Endodermal cell (in vitro differentiated cells): Measurements from ENCODE around the gene GRAMD2B. TPM values are rescaled to one million over a fixed set of nuclear protein-coding genes. Genes with fewer than 3 reads are reported as not detected.

ENCODE experiments used
- DNase-seq: peaks from one replicate; pipeline ENCODE4 v3.0.0-alpha.2; 2017
- H3K27ac ChIP-seq: 2 replicates; pipeline ENCODE4 v1.5.1; 2013; ENCODE audit warnings: mild to moderate bottlenecking, low read depth, low read length, moderate library complexity
- H3K27me3 ChIP-seq: 2 replicates; pipeline ENCODE4 v1.6.1; 2013; ENCODE audit warnings: mild to moderate bottlenecking, low read length, moderate library complexity; ENCODE audit not compliant: insufficient read depth, control insufficient read depth, poor library complexity, severe bottlenecking
- H3K36me3 ChIP-seq: 2 replicates; pipeline ENCODE4 v1.7.0; 2013; ENCODE audit warnings: mild to moderate bottlenecking, low read length, moderate library complexity; ENCODE audit not compliant: control insufficient read depth, insufficient read depth
- H3K4me1 ChIP-seq: one replicate; pipeline ENCODE4 v1.7.0; 2013; ENCODE audit warnings: low read length; ENCODE audit not compliant: control insufficient read depth, insufficient read depth
- H3K4me3 ChIP-seq: 2 replicates; pipeline ENCODE4 v1.5.1; 2013; ENCODE audit warnings: mild to moderate bottlenecking, low read length, moderate library complexity
- H3K9ac ChIP-seq: 2 replicates; pipeline ENCODE4 v1.6.1; 2013; ENCODE audit warnings: mild to moderate bottlenecking, low read length, moderate library complexity; ENCODE audit not compliant: poor library complexity, severe bottlenecking; ENCODE audit errors: extremely low read depth
- H3K9me3 ChIP-seq: 2 replicates; pipeline ENCODE4 v1.6.1; 2013; ENCODE audit warnings: mild to moderate bottlenecking, low read length, moderate library complexity; ENCODE audit not compliant: control insufficient read depth
- H3K27ac Mint-ChIP-seq: 2 replicates; pipeline ENCODE4 v1.8.0; 2020; ENCODE audit warnings: mixed read lengths
- H3K27me3 Mint-ChIP-seq: 2 replicates; pipeline ENCODE4 v1.8.0; 2021; ENCODE audit warnings: mild to moderate bottlenecking, mixed read lengths; ENCODE audit not compliant: insufficient read depth
- H3K36me3 Mint-ChIP-seq: 2 replicates; pipeline ENCODE4 v1.8.0; 2020; ENCODE audit warnings: low read depth, mixed read lengths
- H3K4me1 Mint-ChIP-seq: 2 replicates; pipeline ENCODE4 v1.8.0; 2020; ENCODE audit warnings: mixed read lengths
- H3K4me3 Mint-ChIP-seq: 2 replicates; pipeline ENCODE4 v1.8.0; 2020; ENCODE audit warnings: mild to moderate bottlenecking, moderate library complexity, mixed read lengths
- H3K9me3 Mint-ChIP-seq: 2 replicates; pipeline ENCODE4 v1.8.0; 2020; ENCODE audit warnings: mild to moderate bottlenecking, mixed read lengths
- CTCF ChIP-seq: fragments of 200-600 bp; sonication (generic); conservative IDR thresholded peaks from 2 replicates; pipeline ENCODE4 v1.5.0; 2021; ENCODE audit warnings: antibody characterized with exemption, mild to moderate bottlenecking
- WGBS, 2 experiments: methylation state at CpG; one replicate each; pipeline versions ENCODE4 v1.1.5 to v1.1.7; 2013; ENCODE audit warnings: missing lambda C conversion rate in 2 of 2, mixed read lengths in 1 of 2; ENCODE audit not compliant: insufficient coverage in 1 of 2, insufficient read length in 1 of 2; 5-methylcytosine and 5-hydroxymethylcytosine counted together
- total RNA-seq, 2 donors: library from RNA; stranded (reverse); fragmentation: NEBNext Ultra II Directional in 1 of 2; extraction: Animal tissue kit (Norgen Biotek cat#: 25700) in 1 of 2; gene quantifications; 2 replicates in 1 of 2; 3 replicates in 1 of 2; pipeline ENCODE4 v1.2.1, GENCODE V29; 2021

Gene GRAMD2B
- total RNA-seq, 2 donors from 2014 or later = 8.4 to 11.1 TPM

DNA sequence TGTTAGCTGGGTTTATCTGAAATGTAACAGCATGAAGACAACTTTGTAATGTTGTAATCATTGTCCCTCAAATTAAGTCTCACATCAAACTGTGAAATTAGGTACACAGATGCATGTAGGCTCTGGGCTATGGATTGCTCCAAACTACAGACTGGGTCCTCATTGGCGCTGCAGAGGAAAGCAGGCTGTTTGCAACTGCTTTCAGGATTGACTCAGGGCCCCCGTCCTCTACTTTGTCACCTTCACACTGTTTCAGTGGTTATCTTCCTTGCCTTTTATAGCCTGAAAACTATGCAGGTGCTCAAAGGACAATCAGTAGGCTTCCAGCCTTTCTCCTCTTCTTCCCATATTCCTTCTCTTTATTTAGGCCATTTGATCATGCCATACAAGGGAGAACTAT is 18.0 kb downstream of the GRAMD2B start:
- H3K4me3 Mint-ChIP-seq = no peak overlapping the region
- H3K27me3 Mint-ChIP-seq = no peaks in the 10 kb centered on the region
- H3K9me3 Mint-ChIP-seq = no peaks in the 10 kb centered on the region
- 61 to 67% methylated on average over 1 to 2 of the region's 2 CpGs for WGBS, 2 experiments
- H3K4me1 Mint-ChIP-seq = peaks cover 16% of the 10 kb centered on the region
- Histone ChIP-seq H3K4me1 (peaks cover 6% of the 10 kb centered on the region), H3K9ac (no peak overlapping the region), H3K27ac (no peak overlapping the region), H3K9me3 (no peaks in the 10 kb centered on the region), H3K36me3 (no peaks in the 10 kb centered on the region), H3K4me3 (no peak overlapping the region), H3K27me3 (no peaks in the 10 kb centered on the region)
- peaks cover 21% of the 10 kb centered on the region for H3K36me3 Mint-ChIP-seq
- no peak for TF ChIP-seq CTCF
- no peak for DNase-seq
- H3K27ac Mint-ChIP-seq = peak overlapping the region; percentile 42

- Mint-ChIP-seq H3K4me3 (no peak overlapping the region), H3K9me3 (no peaks in the 10 kb centered on the region), H3K36me3 (peaks cover 22% of the 10 kb centered on the region), H3K27ac (no peak overlapping the region), H3K27me3 (no peaks in the 10 kb centered on the region), H3K4me1 (peaks cover 21% of the 10 kb centered on the region)
- no peak overlapping the region for H3K4me3 ChIP-seq
- H3K9ac ChIP-seq = no peak overlapping the region
- no peak for DNase-seq
- no peak for TF ChIP-seq CTCF
- WGBS, 2 experiments = 92 to 100% methylated on average over 2 of the region's 2 CpGs
- no peaks in the 10 kb centered on the region for H3K27me3 ChIP-seq
- peaks cover 6% of the 10 kb centered on the region for H3K4me1 ChIP-seq
- no peak overlapping the region for H3K27ac ChIP-seq
- no peaks in the 10 kb centered on the region for H3K9me3 ChIP-seq
- H3K36me3 ChIP-seq = no peaks in the 10 kb centered on the region
Observed at GRCh38 chr5:126443374-126443851, 20.2 kb downstream of the GRAMD2B start.

DNA sequence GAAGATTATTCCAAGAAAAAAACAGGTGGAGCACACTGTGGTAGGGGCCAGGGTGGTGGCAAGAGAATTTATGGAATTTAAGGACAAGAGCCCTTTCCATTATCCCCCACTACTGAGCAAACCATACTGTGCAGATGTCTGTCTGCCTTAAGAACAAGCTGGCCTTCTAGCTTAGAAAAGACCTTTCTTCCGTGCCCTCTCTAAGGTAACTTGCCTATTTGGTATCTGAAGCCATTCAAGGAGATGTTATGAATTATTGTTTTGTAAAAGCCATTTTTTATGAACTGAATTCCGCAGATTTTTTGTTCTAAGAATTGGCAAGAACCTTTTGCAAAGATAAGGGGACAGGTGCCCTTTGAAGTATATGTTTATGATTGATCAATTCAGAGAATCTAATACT is 20.9 kb downstream of the GRAMD2B start:
- Histone ChIP-seq H3K27me3 (no peaks in the 10 kb centered on the region), H3K27ac (no peak overlapping the region)
- 94 to 100% methylated on average over 2 of the region's 2 CpGs for WGBS, 2 experiments

More for the DNA sequence above, 20.9 kb downstream of the GRAMD2B start:
- Mint-ChIP-seq H3K27ac (no peak overlapping the region), H3K4me3 (no peak overlapping the region), H3K9me3 (no peaks in the 10 kb centered on the region), H3K36me3 (peaks cover 15% of the 10 kb centered on the region), H3K4me1 (peaks cover 25% of the 10 kb centered on the region), H3K27me3 (no peaks in the 10 kb centered on the region)
- no peaks in the 10 kb centered on the region for H3K9me3 ChIP-seq
- TF ChIP-seq CTCF = no peak
- no peak overlapping the region for H3K9ac ChIP-seq
- H3K4me1 ChIP-seq = peaks cover 6% of the 10 kb centered on the region
- no peak for DNase-seq
- H3K36me3 ChIP-seq = no peaks in the 10 kb centered on the region
- H3K4me3 ChIP-seq = no peak overlapping the region
